ENCODE results near the gene FARP1.

FARP1 gene

GRCh38 chr13:98478189-98479129 lies 335.6 kb downstream of the FARP1 start:
- H3K4me1 ChIP-seq (ENCODE audit: control insufficient read depth in 1 of 2, insufficient read depth in 1 of 2, low read depth in 1 of 2, low read length in 1 of 2): peaks cover 19 to 25% of the 10 kb centered on the region in 2 experiments
- no peak overlapping the region for H3K27ac ChIP-seq
- no peaks in the 10 kb centered on the region for H3K9me3 ChIP-seq
- no peaks in the 10 kb centered on the region for H3K27me3 ChIP-seq
- H3K4me3 ChIP-seq (ENCODE audit: low read depth in 1 of 2, low read length in 1 of 2): no peak overlapping the region
- TF ChIP-seq CTCF (IDR thresholded peaks at IDR 0.05): no peak
- peaks cover 26% of the 10 kb centered on the region for H3K36me3 ChIP-seq

- Histone ChIP-seq H3K27me3 (no peaks in the 10 kb centered on the region), H3K9me3 (no peaks in the 10 kb centered on the region), H3K27ac (no peak overlapping the region), H3K4me1 (ENCODE audit: control insufficient read depth in 1 of 2, insufficient read depth in 1 of 2, low read depth in 1 of 2, low read length in 1 of 2) (peaks cover 28 to 33% of the 10 kb centered on the region in 2 experiments), H3K4me3 (ENCODE audit: low read depth in 1 of 2, low read length in 1 of 2) (no peak overlapping the region), H3K36me3 (peaks cover 15% of the 10 kb centered on the region)
- no peak for TF ChIP-seq CTCF (IDR thresholded peaks at IDR 0.05)
These were observed 336.7 kb downstream of the FARP1 start for GRCh38 chr13:98479496-98480003.

- Histone ChIP-seq H3K36me3 (peaks cover 9% of the 10 kb centered on the region), H3K27ac (no peak overlapping the region), H3K4me3 (ENCODE audit: low read depth in 1 of 2, low read length in 1 of 2) (no peak overlapping the region), H3K4me1 (ENCODE audit: control insufficient read depth in 1 of 2, insufficient read depth in 1 of 2, low read depth in 1 of 2, low read length in 1 of 2) (peaks cover 34 to 38% of the 10 kb centered on the region in 2 experiments), H3K27me3 (no peaks in the 10 kb centered on the region), H3K9me3 (no peaks in the 10 kb centered on the region)
- TF ChIP-seq CTCF (IDR thresholded peaks at IDR 0.05): no peak
These were observed 338.3 kb downstream of the FARP1 start for GRCh38 chr13:98480915-98481877.

GRCh38 chr13:98482476-98483444 lies 339.9 kb downstream of the FARP1 start:
- Histone ChIP-seq H3K9me3 (no peaks in the 10 kb centered on the region), H3K4me1 (ENCODE audit: control insufficient read depth in 1 of 2, insufficient read depth in 1 of 2, low read depth in 1 of 2, low read length in 1 of 2) (peaks cover 28 to 33% of the 10 kb centered on the region in 2 experiments), H3K36me3 (peaks cover 9% of the 10 kb centered on the region), H3K4me3 (ENCODE audit: low read depth in 1 of 2, low read length in 1 of 2) (no peak overlapping the region), H3K27me3 (no peaks in the 10 kb centered on the region), H3K27ac (no peak overlapping the region)
- no peak for TF ChIP-seq CTCF (IDR thresholded peaks at IDR 0.05)

All from neutrophil (primary cell).